NCI-H2227 (cell line): ENCODE measurements around the gene GABRB1.

Experiments used
- DNase-seq: peaks from one replicate; lab custom pipeline; 2025; ENCODE audit not compliant: unreplicated experiment; lab: John Stamatoyannopoulos, UW

Gene GABRB1

GRCh38 chr4:47110546-47111132 lies 79.3 kb downstream of the GABRB1 start:
- no peak for DNase-seq

- no peak for DNase-seq
Measured at GRCh38 chr4:47118192-47118929, 87.0 kb downstream of the GABRB1 start.

GRCh38 chr4:47120783-47121182 lies 89.4 kb downstream of the GABRB1 start:
- DNase-seq: no peak

DNA sequence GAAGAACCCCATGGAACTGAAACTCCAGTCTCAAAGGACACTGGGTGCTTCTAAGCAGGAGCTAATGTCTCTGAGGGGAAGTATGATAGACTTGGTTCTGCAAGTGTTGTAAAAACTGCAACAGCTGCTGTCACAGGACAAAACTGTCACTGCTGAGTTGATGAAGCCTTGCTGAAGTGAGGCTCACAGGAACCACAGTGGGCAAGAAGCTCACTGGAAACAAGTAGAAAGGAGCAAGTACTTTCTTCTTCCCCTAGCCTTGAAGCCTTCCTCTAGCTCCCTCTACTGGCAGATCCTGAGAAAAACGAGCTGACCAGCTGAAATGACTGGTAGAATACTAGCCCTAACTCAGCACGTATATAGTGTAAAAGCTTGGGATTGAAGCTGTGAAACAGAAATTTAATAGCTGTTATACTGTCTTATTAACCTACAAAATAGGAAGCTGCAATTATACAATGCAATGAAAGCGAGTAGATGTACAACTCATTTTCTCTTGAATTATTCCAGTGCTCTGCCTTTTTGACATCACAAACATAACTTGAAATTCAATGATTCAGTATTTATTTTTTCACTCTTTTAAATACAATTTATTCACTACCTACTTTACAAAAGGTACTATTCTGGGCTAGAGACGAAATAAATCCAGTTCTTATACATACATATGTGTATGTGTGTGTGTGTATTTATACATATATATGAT lies 91.4 kb downstream of the GABRB1 start:
- no peak for DNase-seq

DNA sequence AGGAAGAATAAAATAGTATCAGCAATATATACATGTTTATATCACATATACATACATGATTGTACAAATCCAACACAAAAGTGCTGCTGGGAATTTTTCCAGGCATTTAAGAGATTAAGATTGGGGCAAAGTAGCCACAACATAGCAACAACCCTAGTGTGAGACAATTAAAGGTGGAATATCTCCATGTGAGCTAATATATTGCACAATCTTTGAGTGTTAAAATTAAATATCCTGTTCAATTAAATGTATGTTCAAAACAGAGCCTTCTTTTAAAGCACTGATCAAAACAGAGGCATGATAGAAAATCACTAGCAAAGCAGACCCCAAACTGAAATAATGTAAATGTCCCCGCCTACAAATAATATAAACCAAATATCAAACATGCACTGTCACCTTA lies 97.6 kb downstream of the GABRB1 start:
- no peak for DNase-seq

DNA sequence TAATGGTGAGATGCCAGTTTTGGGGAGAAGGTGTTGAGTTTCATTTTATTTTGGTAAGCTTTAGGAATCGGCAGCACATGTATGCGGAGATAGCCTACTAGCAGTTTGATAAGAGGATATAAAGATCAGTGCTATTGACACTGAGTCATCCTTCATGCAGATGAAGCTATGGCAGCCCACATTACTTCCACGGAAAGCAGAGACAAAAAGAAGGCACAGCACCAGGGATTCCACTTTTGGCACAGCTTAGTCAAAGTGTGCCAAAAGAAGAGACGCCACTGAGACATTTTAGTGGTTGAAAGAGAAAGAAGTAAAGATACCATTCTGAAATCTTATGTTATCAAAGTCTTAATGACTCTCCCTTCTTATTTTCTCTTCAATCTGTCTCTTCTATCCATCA lies 103.8 kb downstream of the GABRB1 start:
- DNase-seq: no peak

DNA sequence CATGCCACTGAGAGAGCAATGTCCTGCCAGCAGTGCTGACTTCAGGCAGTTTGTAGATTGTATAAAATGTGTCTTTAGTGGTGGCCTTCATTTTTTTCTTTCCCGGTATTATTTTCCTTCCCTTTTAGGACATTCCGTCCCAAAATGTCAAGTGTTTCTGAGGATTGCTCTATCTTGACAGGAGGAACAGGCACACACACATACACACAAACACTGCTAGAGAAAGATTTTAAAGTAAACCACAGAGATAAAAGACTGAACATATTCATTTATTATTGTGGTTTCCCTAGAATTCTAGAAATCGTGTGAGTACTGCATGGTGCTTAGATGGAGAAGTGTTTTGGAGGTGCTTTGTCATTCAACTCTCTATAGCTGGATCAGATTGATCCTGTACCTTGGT lies 111.9 kb downstream of the GABRB1 start:
- DNase-seq: no peak

DNA sequence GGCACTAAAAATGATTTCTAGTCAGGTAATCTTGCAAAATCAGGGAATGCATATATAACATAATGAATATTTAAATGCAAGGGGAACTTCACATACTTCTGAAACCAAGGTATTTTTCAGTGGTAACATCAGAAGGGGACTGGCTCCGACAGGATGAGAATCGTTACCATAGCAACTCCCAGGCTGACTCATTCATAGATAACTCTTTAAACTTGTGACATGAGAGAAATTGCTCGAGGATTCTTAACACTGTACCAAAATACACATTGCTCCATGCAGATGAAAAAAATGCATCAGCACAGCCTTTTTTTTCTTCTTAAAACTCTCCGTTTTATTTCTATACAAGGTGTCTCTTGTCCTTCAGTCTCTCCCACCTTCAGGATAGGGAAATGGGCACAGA lies 114.3 kb downstream of the GABRB1 start:
- DNase-seq: no peak

GRCh38 chr4:47154816-47155370 lies 123.5 kb downstream of the GABRB1 start:
- DNase-seq: no peak

GRCh38 chr4:47155919-47156318 lies 124.6 kb downstream of the GABRB1 start:
- DNase-seq: no peak

- DNase-seq: no peak
Measured at GRCh38 chr4:47160095-47160494, 128.7 kb downstream of the GABRB1 start.

GRCh38 chr4:47167081-47168035 lies 136.0 kb downstream of the GABRB1 start:
- DNase-seq: no peak

DNA sequence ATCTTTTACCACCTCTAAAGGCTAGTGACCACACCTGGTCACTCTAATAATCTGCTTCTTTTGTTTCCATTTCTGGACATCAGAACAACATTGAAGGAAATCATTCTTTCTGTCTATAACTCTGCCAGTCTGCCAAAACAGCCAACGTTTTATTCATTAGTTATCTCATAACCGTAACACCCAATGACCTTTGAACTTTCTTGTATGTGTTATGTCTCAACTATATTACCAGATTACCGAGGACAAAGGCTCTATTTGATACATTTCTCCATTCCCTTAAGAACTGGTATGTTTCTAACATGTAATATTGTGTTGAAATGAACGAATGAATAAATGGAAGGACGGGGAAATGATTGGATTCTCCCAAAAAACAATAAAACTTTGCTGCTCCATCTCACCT lies 152.7 kb downstream of the GABRB1 start:
- no peak for DNase-seq

DNA sequence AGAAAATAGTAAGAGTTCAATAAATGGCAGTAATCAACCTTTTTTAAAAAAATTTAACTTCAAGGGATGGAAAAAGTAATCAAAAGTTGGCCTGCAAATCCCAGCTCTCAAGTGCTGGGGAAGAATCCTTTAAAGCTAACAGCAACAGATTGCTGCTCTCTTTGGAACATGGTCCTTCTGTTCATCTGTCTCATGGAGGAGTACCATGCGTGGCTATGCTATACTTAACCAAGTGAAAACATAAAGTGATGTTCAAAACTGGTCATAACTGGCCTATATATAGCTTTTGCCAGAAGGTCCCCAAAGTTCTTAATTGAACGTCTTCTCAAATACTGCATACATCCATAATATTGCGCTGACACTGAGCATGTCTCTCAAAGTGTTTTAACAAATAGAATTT lies 154.4 kb downstream of the GABRB1 start:
- no peak for DNase-seq

GRCh38 chr4:47187608-47188007 lies 156.2 kb downstream of the GABRB1 start:
- DNase-seq: no peak

DNA sequence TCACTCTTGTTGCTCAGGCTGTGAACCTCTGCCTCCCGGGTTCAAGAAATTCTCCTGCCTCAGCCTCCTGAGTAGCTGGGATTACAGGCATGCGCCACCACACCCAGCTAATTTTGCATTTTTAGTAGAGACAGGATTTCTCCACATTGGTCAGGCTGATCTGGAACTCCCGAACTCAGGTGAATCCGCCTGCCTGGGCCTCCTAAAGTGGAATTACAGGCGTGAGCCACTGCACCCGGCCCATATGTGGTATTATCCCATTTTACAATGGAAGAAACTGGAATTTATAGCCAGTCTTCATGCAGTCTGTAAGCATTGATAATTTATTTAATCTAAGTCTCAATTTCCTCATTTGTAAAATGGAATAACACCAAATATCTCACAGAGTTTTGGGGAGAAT lies 161.8 kb downstream of the GABRB1 start:
- no peak for DNase-seq

DNA sequence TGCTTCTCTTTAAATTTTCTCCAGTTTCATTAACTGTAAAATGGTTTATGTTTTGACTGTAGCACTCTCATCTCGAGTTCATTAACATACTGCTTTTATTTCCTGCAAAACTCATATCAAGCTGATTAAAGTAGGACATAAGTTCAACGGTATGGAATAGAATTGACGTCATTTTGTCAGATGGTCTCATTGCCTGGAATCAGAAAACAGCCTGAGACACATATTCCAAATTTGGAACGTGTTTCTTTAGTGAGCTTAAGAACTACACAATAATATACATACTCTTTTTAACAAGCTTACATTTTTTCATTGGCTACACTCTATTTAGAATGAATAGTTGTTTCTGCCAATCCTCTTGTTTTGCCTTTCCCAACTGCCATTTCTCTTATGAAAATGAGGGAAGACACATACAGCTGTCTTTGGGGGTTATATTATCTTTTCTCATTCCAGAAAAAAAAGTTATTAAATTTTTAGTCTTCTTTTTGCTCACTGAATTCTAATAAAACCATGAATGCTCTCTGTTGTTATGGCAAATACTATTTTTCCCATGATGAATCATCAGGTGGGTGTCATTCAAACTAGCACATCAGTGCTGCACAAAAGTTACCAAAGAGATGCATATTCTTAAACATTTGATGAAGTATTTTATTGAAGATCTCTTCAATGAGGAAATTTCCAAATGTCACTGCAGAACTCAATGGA lies 162.8 kb downstream of the GABRB1 start:
- DNase-seq: no peak

DNA sequence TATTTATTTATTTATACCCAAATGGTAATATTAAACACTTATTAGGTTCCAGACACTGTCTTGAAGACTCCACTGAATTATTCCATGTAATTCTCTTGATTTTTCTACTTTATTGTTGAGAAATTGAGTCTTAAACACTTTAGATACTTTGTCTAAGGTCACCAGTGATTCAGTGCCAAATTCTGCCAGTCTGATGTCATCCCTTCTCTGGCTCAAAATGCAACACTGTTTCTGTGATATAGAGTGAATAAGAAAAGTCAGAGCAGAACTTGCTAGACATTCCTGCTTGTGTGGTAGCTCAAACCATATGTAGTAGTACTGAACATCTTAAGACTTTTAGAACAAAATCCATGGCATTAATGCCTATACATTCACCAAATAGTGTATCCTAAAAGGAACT lies 164.3 kb downstream of the GABRB1 start:
- no peak for DNase-seq

DNA sequence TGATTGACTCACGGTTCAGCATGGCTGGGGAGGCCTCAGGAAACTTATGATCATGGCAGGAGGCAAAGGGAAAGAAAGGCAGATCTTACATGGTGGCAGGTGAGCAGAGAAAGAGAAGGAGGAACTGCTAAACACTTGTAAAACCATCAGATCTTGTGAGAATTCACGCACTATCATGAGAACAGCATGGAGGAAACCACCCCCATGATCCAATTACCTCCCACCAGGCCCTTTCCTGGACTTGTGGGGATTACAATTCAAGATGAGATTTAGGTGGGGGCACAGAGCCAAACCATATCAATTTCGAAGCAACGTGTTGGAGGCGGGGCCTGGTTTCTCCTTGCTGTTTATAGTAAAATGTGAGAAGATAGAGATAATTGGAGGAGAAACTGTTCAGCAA lies 167.4 kb downstream of the GABRB1 start:
- no peak for DNase-seq

GRCh38 chr4:47203593-47203992 lies 172.2 kb downstream of the GABRB1 start:
- no peak for DNase-seq
